K562 (cell line): Measurements from ENCODE around the gene SNU13.

ENCODE experiments used
- CTCF ChIP-seq, 3 experiments: IDR thresholded peaks in 2 of 3; conservative IDR thresholded peaks in 1 of 3; 2 replicates each; pipeline ENCODE4 v1.5.1; 2011 to 2012; ENCODE audit warnings: low read length in 3 of 3, mild to moderate bottlenecking in 3 of 3, control low read depth in 2 of 3, improper control_type of control experiment in 1 of 3, inconsistent platforms in 1 of 3, low read depth in 1 of 3, mixed read lengths in 1 of 3, moderate library complexity in 1 of 3; ENCODE audit not compliant: insufficient read depth in 2 of 3
- ESRRA ChIP-seq: fragments of 450-650 bp; IDR thresholded peaks from 2 replicates; pipeline ENCODE4 v1.6.1; 2014; ENCODE audit warnings: low read depth, mild to moderate bottlenecking, moderate library complexity, borderline replicate concordance
- FOS ChIP-seq: IDR thresholded peaks from 3 replicates; pipeline ENCODE4 v1.6.1; 2011; ENCODE audit not compliant: insufficient read length; ENCODE audit errors: extremely low read depth
- FOXM1 ChIP-seq, 2 experiments: fragments of 450-650 bp in 1 of 2; sonication (generic) in 1 of 2; formaldehyde crosslinking in 1 of 2; IDR thresholded peaks; 2 replicates each; pipeline versions ENCODE4 v1.6.1 to v1.9.0; 2017 to 2022; ENCODE audit warnings: low read depth in 2 of 2, mild to moderate bottlenecking in 2 of 2, missing genetic modification reagents in 1 of 2, moderate library complexity in 1 of 2
- HBP1 ChIP-seq: fragments of 450-650 bp; formaldehyde crosslinking; IDR thresholded peaks from 2 replicates; pipeline ENCODE4 v1.4.0; 2022; ENCODE audit warnings: missing genetic modification characterization
- MAFF ChIP-seq: IDR thresholded peaks from 2 replicates; pipeline ENCODE4 v1.6.1; 2012; ENCODE audit warnings: low read length, improper control_type of control experiment
- MAFG ChIP-seq: fragments of 450-650 bp; conservative IDR thresholded peaks from 2 replicates; pipeline ENCODE4 v1.6.1; 2016; ENCODE audit warnings: missing genetic modification characterization, missing compliant biosample characterization
- TBP ChIP-seq: optimal IDR thresholded peaks from 2 replicates; pipeline ENCODE3; 2011; ENCODE audit warnings: low read depth, low read length, improper control_type of control experiment
- ZBED1 ChIP-seq: IDR thresholded peaks from 2 replicates; pipeline ENCODE4 v1.6.1; 2014
- ZFP36 ChIP-seq: fragments of 150-350 bp; IDR thresholded peaks from 2 replicates; pipeline ENCODE4 v1.6.1; 2018; ENCODE audit warnings: low read length, low read depth; ENCODE audit not compliant: partially characterized antibody

- TF ChIP-seq TBP (no peak), MAFG (tag) (no peak), ESRRA (no peak), FOXM1 (IDR thresholded peaks at IDR 0.05; ENCODE audit: low read depth) (no peak), FOXM1 (CRISPR knock-in tag; IDR thresholded peaks at IDR 0.05; ENCODE audit: low read depth) (no peak), MAFF (no peak), ZFP36 (no peak), HBP1 (CRISPR knock-in tag) (no peak), FOS (no peak), ZBED1 (no peak), CTCF (IDR thresholded peaks at IDR 0.05 in 2 of 3, conservative IDR thresholded peaks at IDR 0.05 in 1 of 3; ENCODE audit: insufficient read depth in 2 of 3, low read depth in 1 of 3, low read length in 3 of 3) (no peak)
Observed at GRCh38 chr22:41625577-41625976, 63.1 kb downstream of the SNU13 start.
